Measurements from ENCODE around the gene CD164L2.

CD164L2 gene

DNA sequence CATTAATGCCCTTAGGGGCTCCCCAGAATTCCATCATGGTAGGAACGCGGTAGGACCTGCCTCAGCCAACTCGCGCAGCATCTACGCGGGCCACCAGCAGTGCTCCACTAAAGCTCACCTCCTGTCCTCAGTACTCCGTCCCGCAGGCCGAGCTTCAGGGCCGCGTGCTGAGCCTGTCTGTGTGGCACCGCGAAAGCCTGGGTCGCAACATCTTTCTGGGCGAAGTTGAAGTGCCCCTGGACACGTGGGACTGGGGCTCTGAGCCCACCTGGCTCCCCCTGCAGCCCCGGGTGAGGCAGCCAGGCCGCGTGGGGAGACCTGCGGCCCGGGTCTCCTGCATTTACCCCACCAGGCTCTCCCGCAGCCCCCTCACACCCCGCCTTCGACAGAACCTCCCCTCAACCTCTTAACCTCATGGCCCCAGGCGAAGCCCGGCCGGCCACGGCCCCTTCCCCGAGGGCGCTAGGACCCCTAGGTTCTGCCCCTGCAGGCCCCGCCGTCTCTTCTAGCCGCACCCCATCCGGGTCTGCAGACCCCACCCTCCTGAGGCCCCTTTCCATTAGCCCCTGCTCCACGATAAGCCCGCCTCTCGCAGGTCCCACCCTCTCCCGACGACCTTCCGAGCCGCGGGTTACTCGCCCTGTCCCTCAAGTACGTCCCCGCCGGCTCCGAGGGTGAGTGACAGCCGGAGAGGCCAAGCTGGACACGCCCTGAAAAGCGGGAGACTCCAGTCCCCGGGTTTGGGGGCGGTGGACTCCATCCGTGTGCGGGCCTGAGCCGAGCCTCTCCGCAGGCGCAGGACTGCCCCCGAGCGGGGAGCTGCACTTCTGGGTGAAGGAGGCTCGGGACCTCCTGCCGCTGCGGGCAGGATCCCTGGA, 32.2 kb downstream of the CD164L2 start:
- TF ChIP-seq, protein P1, sequence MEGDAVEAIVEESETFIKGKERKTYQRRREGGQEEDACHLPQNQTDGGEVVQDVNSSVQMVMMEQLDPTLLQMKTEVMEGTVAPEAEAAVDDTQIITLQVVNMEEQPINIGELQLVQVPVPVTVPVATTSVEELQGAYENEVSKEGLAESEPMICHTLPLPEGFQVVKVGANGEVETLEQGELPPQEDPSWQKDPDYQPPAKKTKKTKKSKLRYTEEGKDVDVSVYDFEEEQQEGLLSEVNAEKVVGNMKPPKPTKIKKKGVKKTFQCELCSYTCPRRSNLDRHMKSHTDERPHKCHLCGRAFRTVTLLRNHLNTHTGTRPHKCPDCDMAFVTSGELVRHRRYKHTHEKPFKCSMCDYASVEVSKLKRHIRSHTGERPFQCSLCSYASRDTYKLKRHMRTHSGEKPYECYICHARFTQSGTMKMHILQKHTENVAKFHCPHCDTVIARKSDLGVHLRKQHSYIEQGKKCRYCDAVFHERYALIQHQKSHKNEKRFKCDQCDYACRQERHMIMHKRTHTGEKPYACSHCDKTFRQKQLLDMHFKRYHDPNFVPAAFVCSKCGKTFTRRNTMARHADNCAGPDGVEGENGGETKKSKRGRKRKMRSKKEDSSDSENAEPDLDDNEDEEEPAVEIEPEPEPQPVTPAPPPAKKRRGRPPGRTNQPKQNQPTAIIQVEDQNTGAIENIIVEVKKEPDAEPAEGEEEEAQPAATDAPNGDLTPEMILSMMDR (IDR thresholded peaks at IDR 0.05): no peak
- H3K4me3 ChIP-seq (ENCODE audit: low read depth, low read length): no peak overlapping the region

DNA sequence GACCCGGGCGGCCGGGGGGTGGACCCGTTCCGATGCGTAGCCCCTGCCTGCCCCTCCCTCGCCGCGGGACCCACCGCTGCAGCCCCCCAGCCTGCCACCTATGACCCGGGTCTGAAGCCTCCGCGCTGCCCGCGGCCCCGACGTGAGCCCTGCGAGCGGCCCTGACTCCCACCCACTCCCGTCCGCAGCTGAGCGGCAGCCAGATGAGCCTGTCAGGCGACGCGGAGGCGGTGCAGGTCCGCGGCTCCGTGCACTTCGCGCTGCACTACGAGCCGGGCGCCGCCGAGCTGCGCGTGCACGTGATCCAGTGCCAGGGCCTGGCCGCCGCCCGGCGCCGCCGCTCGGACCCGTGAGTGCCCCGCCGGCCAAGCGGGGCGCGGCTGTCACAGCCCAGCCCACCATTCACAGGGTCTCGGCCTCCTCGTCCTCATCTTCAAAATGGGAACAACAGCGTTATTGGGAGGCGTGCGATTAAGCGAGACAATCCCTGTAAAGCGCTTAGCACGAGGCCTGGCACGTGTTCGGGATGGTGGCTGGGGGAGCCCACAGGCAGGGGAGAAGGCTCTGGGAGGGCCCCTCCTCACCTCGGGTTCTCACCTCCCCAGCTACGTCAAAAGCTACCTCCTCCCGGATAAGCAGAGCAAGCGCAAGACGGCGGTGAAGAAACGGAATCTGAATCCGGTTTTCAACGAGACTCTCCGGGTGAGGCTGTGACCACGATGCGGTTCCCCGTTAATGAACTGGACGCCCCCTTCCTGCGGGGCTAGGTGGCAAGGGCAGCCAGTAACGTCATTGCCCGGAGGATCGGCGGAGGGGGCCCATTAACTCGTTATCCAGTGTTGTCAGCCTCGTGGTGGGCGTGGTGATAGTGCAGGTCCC, 33.1 kb downstream of the CD164L2 start:
- Histone ChIP-seq H3K27ac (no peak overlapping the region), H2AFZ (peak overlapping the region; percentile 64), H3K4me1 (no peaks in the 10 kb centered on the region), H3K9me3 (ENCODE audit: control insufficient read depth, low read length) (no peaks in the 10 kb centered on the region), H3K36me3 (ENCODE audit: control insufficient read depth, insufficient read depth, low read length) (no peaks in the 10 kb centered on the region), H3K27me3 (ENCODE audit: control insufficient read depth, insufficient read depth, low read length) (no peaks in the 10 kb centered on the region), H3K79me2 (no peaks in the 10 kb centered on the region), H3K4me3 (ENCODE audit: low read depth, low read length) (peak overlapping the region; percentile 57), H3K4me2 (ENCODE audit: low read length) (peak overlapping the region; percentile 84), H3K9ac (no peak overlapping the region)
- TF ChIP-seq, protein P1 (IDR thresholded peaks at IDR 0.05): no peak

More for the DNA sequence above, 32.2 kb downstream of the CD164L2 start:
- Histone ChIP-seq H3K36me3 (ENCODE audit: control insufficient read depth, insufficient read depth, low read length) (no peaks in the 10 kb centered on the region), H3K27me3 (ENCODE audit: control insufficient read depth, insufficient read depth, low read length) (no peaks in the 10 kb centered on the region), H3K4me2 (ENCODE audit: low read length) (no peak overlapping the region), H3K4me1 (no peaks in the 10 kb centered on the region), H3K79me2 (no peaks in the 10 kb centered on the region), H3K9me3 (ENCODE audit: control insufficient read depth, low read length) (no peaks in the 10 kb centered on the region), H2AFZ (no peak overlapping the region), H3K27ac (no peak overlapping the region), H3K9ac (no peak overlapping the region)

DNA sequence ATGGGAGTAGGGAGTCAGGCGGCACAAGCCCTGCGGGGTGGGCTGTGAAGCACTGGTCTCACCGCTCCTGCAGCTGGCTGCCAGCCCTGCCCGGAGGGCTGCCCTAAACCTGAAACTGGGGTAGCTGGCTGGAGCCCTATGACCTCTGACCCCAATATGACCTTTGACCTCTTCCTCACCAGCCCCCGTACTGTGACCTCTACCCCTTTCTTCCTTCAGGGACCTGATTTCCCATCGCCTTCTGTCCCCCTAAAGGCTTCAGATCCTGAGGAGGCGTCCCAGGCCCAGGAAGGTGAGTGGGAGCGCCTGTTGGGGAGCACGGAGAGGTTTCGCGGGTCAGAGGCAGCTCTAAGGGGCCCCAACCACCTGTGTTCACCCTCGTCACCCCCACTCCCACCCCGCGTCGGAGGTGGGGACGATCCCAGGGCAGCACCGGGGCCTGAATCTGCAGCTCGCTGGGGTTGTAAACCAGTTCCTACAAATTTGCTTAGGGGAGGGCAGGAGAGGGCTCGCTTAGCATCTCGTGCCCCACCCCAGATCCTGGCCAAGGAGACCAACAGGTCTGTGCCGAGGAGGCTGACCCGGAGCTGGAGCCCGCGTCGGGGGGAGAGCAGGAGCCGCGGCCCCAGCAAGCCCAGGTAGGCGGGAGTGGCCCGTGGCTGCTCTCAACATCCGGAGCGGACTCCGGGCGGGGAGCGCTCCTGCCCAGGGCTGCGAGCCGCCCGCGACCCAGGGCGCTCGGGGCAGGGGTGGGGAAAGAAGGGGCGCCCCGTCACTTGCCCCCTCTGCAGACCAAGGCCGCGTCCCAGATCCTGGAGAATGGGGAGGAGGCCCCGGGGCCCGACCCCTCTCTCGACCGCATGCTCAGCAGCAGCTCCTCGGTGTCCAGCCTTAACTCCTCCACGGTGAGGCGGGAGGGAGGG, 34.0 kb downstream of the CD164L2 start:
- Histone ChIP-seq H3K9ac (no peak overlapping the region), H3K4me3 (ENCODE audit: low read depth, low read length) (peak overlapping the region; percentile 57), H3K27ac (no peak overlapping the region), H3K4me2 (ENCODE audit: low read length) (peak overlapping the region; percentile 84), H3K9me3 (ENCODE audit: control insufficient read depth, low read length) (no peaks in the 10 kb centered on the region), H3K36me3 (ENCODE audit: control insufficient read depth, insufficient read depth, low read length) (no peaks in the 10 kb centered on the region), H2AFZ (peak overlapping the region; percentile 64), H3K27me3 (ENCODE audit: control insufficient read depth, insufficient read depth, low read length) (no peaks in the 10 kb centered on the region), H3K79me2 (no peaks in the 10 kb centered on the region), H3K4me1 (no peaks in the 10 kb centered on the region)
- TF ChIP-seq, protein P1 (IDR thresholded peaks at IDR 0.05): no peak

DNA sequence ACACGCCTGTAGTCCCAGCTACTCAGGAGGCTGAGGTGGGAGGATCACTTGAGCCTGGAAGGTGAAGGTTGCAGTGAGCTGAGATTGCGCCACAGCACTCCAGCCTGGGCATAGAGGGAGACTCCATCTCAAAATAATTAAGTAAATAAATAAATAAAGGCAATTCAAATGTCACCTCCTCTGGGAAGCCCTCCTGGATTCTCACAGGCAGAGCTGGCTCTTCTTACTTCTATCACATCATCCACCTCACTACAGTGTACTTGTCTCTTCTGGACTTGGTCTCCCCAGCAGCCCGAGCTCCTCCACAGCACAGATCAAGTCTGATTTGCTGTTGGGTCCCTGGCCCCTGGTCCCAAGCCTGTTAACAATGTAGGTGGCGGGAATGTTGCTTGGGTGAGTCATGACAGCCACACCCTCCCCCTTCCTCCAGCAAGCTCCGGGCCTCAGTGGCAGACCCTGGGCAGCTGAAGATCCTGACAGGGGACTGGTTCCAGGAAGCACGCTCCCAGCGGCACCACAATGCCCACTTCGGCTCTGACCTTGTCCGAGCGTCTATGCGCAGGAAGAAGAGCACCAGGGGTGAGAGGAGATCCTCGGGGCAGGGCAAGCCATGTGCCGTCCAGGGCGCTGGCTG, 36.0 kb downstream of the CD164L2 start:
- Histone ChIP-seq H3K27me3 (ENCODE audit: control insufficient read depth, insufficient read depth, low read length) (no peaks in the 10 kb centered on the region), H3K9me3 (ENCODE audit: control insufficient read depth, low read length) (no peaks in the 10 kb centered on the region), H2AFZ (no peak overlapping the region), H3K4me3 (ENCODE audit: low read depth, low read length) (no peak overlapping the region), H3K36me3 (ENCODE audit: control insufficient read depth, insufficient read depth, low read length) (no peaks in the 10 kb centered on the region), H3K79me2 (no peaks in the 10 kb centered on the region), H3K27ac (no peak overlapping the region), H3K4me1 (no peaks in the 10 kb centered on the region), H3K9ac (no peak overlapping the region), H3K4me2 (ENCODE audit: low read length) (no peak overlapping the region)
- TF ChIP-seq, protein P1 (IDR thresholded peaks at IDR 0.05): no peak
